GM12873 (cell line): ENCODE results near the gene IGFBP5.

Experiments used
- CTCF ChIP-seq: IDR thresholded peaks from 2 replicates; pipeline ENCODE4 v1.5.1; 2012; ENCODE audit warnings: low read depth, mild to moderate bottlenecking, moderate library complexity, low read length, control low read depth; ENCODE audit not compliant: insufficient read depth; ENCODE audit errors: missing control alignments

IGFBP5 gene

GRCh38 chr2:216652566-216652965 lies 42.8 kb downstream of the IGFBP5 start:
- no peak for TF ChIP-seq CTCF

GRCh38 chr2:216651351-216651881 lies 43.9 kb downstream of the IGFBP5 start:
- no peak for TF ChIP-seq CTCF

- no peak for TF ChIP-seq CTCF
These were observed 44.6 kb downstream of the IGFBP5 start for GRCh38 chr2:216650626-216651257.

- TF ChIP-seq CTCF, result no peak
These were observed 45.8 kb downstream of the IGFBP5 start for GRCh38 chr2:216649574-216649973.

- no peak for TF ChIP-seq CTCF
These were observed 47.2 kb downstream of the IGFBP5 start for GRCh38 chr2:216648105-216648504.

- TF ChIP-seq CTCF, result no peak
These were observed 49.2 kb downstream of the IGFBP5 start for GRCh38 chr2:216646116-216646515.

GRCh38 chr2:216645636-216645950 lies 49.8 kb downstream of the IGFBP5 start:
- no peak for TF ChIP-seq CTCF
